ENCODE data around the gene INSIG1.

- TF ChIP-seq CTCF (conservative IDR thresholded peaks at IDR 0.05; ENCODE audit: low read depth in 2 of 2) = no peak
- TF ChIP-seq POLR2AphosphoS5 (IDR thresholded peaks at IDR 0.05; ENCODE audit: low read depth) = no peak
- no peak for TF ChIP-seq EZH2 (IDR thresholded peaks at IDR 0.05; ENCODE audit: low read depth, unreplicated experiment)
- TF ChIP-seq EZH2phosphoT487 (IDR thresholded peaks at IDR 0.05; ENCODE audit: unreplicated experiment) = no peak
- TF ChIP-seq REST (IDR thresholded peaks at IDR 0.05; ENCODE audit: unreplicated experiment) = no peak
Observed at GRCh38 chr7:155280446-155281397, 17.0 kb upstream of the INSIG1 start.

Measured in GM23338 (cell line).